GM10248 (cell line): ENCODE data around the gene YIPF2.

ENCODE experiments used
- CTCF ChIA-PET: fragments of 300-600 bp; sonication (Branson Sonifier 250); formaldehyde crosslinking; extraction: SDS; loops from one replicate; lab custom pipeline; 2021; ENCODE audit warnings: antibody characterized with exemption; lab: Yijun Ruan, JAX
- POLR2A ChIA-PET: fragments of 350-650 bp; sonication (Branson Sonifier 250); formaldehyde crosslinking; extraction: SDS; loops from one replicate; lab custom pipeline; 2020; ENCODE audit warnings: antibody characterized with exemption; lab: Yijun Ruan, JAX
- DNase-seq: peaks from one replicate; pipeline ENCODE4 v3.0.0; 2012; ENCODE audit errors: extremely low spot score
- TF ChIP-seq, protein P1 (sequence below): IDR thresholded peaks from 2 replicates; pipeline ENCODE4 v1.5.1; 2012; ENCODE audit warnings: mild to moderate bottlenecking, low read depth; ENCODE audit errors: extremely low read depth, missing control alignments, control extremely low read depth

The YIPF2 gene

DNA sequence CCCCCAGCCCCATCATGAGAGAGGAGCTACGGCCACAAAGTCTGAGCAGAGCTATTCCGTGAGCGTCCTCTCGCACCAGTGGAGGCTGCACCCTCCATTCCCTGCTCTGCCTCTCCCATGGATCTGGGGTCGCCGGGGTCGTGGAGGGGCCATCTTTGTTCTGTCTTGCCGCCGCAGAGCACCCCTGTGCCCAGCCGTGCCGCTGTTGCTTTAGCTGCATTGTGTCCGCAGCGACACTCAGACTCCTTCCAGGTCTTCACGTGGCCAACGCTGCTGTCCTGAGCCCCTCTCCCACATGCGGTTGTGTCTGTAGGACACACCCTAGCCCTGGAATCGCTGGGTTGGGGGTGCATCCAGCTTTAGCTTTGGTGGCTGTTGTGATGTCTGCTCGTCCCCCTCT lies 15.8 kb downstream of the YIPF2 start:
- ChIA-PET POLR2A (interaction anchor here (0.6 to 0.7 kb wide), 2 partner anchors 123 to 199 kb away, joined by 3 read pairs; no protein-coding TSS in a partner anchor), CTCF (interaction anchor here (1.5 to 2.3 kb wide), 2 partner anchors 24 to 32 kb away, joined by 3 to 6 read pairs; no protein-coding TSS in a partner anchor)
- DNase-seq = no peak
- TF ChIP-seq, protein P1, sequence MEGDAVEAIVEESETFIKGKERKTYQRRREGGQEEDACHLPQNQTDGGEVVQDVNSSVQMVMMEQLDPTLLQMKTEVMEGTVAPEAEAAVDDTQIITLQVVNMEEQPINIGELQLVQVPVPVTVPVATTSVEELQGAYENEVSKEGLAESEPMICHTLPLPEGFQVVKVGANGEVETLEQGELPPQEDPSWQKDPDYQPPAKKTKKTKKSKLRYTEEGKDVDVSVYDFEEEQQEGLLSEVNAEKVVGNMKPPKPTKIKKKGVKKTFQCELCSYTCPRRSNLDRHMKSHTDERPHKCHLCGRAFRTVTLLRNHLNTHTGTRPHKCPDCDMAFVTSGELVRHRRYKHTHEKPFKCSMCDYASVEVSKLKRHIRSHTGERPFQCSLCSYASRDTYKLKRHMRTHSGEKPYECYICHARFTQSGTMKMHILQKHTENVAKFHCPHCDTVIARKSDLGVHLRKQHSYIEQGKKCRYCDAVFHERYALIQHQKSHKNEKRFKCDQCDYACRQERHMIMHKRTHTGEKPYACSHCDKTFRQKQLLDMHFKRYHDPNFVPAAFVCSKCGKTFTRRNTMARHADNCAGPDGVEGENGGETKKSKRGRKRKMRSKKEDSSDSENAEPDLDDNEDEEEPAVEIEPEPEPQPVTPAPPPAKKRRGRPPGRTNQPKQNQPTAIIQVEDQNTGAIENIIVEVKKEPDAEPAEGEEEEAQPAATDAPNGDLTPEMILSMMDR = no peak

- ChIA-PET POLR2A (no interaction called here), CTCF (interaction anchor here (1.0 to 1.4 kb wide), 3 partner anchors 23 to 194 kb away, joined by 3 to 4 read pairs (median 3); partner anchors contain the start of gene DNM2)
These were observed 16.7 kb downstream of the YIPF2 start for GRCh38 chr19:10911579-10912363.

DNA sequence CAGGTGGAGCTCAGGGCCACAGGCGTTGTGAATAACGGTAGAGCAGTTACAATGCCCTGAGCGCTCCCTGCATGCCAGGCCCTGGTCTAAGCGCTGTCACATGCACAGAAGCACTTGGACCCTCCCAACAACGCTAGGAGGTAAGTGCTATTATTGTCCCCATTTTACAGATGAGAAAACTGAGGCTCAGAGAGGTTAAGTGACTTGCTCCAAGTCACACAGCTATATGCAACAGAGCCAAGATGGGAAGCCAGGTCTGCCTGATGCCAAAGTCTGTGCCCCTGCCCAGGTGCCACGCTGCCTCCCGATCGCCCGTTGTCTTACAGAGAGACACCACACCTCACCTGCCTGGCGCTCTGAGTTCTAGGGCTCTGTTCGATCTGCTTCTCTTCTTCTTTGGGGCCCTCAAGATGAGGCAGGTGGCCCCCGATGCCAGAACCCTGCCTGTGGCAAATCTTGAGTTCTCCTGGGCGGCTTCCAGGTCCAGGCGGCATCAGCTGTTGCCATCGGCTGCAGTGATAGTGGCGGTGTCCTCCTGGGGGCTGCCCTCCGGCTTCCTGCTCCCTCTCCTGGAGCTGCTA lies 20.0 kb downstream of the YIPF2 start:
- CTCF ChIA-PET = interaction anchor here (1.7 kb wide), 1 partner anchor 28 kb away, joined by 5 read pairs; no protein-coding TSS in a partner anchor
- POLR2A ChIA-PET = no interaction called here
- no peak for DNase-seq
- TF ChIP-seq, protein P1 = no peak

More at GRCh38 chr19:10911579-10912363, 16.7 kb downstream of the YIPF2 start:
- DNase-seq = no peak
- TF ChIP-seq, protein P1 = no peak

DNA sequence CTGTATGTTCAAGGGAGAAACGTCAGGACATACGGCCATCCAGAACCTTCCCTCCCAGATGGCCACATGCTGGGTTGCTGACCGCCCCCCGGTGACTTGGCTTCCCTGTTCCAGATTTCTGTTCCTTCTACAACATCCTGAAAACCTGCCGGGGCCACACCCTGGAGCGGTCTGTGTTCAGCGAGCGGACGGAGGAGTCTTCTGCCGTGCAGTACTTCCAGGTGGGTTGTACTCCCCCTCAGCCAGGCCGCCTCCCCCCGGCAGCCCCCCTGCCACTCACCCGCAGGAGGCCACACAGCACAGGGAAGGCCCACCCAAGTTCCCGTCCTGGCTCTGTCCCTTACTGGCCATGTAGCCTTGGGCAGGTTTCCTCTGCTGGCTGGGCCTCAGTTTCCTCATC lies 20.5 kb downstream of the YIPF2 start:
- TF ChIP-seq, protein P1 = no peak
- DNase-seq = no peak
- ChIA-PET CTCF (interaction anchor here (1.7 kb wide), 1 partner anchor 28 kb away, joined by 5 read pairs; no protein-coding TSS in a partner anchor), POLR2A (no interaction called here)

DNA sequence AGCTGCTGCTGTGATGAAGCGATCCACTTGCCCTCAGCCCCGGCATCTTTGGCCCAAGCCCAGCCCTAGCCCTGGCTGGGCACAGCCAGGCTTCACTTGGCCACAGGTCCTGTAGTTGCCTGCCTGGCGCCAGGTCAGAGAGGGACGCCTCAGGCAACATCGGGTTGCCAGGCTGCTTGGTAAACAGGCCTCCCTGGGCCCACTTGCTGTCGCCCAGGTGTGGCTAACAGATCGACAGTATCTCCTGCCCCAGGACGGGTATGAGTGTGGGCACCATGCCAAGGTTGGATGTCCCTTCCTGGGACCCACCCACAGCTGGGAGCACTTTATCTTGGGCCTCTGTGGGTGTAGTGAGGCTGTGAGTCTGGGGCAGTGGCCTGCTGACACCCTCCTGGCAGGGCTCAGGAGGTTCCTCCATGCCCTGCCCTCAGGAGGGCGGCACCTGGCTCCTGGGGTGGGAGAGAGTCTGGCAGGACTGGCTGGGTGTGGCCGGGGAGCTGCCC lies 29.2 kb downstream of the YIPF2 start:
- CTCF ChIA-PET = interaction anchor here (0.8 to 1.1 kb wide), 2 partner anchors 11 kb away, joined by 3 to 4 read pairs; no protein-coding TSS in a partner anchor
- DNase-seq = no peak
- POLR2A ChIA-PET = interaction anchor here (0.6 kb wide), 1 partner anchor 419 kb away, joined by 3 read pairs; no protein-coding TSS in a partner anchor
- TF ChIP-seq, protein P1 = no peak

- POLR2A ChIA-PET = interaction anchor here (0.6 to 0.7 kb wide), 3 partner anchors 10 to 419 kb away, joined by 3 to 4 read pairs (median 4); no protein-coding TSS in a partner anchor
- DNase-seq = no peak
- TF ChIP-seq, protein P1 = no peak
- CTCF ChIA-PET = no interaction called here
These were observed 29.8 kb downstream of the YIPF2 start for GRCh38 chr19:10898633-10899032.
